GOT3 (cell line): ENCODE data around the gene RPL35.
A peak's percentile ranks its signal among the peaks of the same experiment; 100 is the strongest.
"Not testable (repeated sequence)": the region's sequence is repeated elsewhere in the genome, so short reads cannot be mapped to it uniquely, and the experiment has no call there.

ENCODE experiments used
- DNase-seq: peaks from one replicate; lab custom pipeline; 2025; ENCODE audit warnings: mixed read lengths; lab: John Stamatoyannopoulos, UW

The RPL35 gene

DNA sequence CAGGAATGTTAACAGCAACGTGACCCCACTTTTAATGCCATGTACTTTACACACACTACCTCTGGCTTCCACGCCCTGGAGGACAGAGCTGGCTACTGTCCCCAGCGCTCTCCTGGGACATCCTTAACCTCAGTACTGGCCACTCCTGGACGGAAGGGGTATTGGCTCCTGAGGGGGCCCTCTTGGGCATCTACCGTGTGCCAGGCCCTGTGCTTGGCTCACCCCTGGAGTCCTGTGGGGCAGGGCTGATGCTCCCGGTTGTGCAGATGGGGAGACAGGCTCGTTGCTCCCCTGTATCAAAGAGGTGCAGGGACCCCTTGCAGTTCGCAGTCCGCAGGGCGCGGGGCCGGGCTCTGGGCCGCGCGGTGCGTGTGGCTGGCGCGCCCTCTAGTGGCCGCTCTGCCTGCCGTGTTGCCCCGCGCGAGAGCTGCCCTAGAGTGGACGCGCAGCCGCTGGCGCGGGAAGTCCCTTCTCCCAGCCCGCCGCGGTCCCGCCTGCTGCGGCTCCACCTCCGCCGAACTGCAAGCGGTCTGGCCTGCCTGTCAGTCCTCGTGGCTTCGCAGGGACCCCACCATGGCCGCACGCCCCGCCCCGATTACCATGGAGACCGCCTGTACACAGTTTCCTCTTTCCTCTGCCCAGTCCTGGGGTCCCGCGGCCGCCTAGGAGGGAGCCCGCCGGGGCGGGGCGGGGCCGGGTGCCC, 8.8 kb downstream of the RPL35 start, which contains the start of gene WDR38:
Gene WDR38 (plus strand): TSS at position 632 of the 703 bp plus-strand sequence. CDS start 72 bp downstream, outside the sequence.
- peak; percentile 5 for DNase-seq

DNA sequence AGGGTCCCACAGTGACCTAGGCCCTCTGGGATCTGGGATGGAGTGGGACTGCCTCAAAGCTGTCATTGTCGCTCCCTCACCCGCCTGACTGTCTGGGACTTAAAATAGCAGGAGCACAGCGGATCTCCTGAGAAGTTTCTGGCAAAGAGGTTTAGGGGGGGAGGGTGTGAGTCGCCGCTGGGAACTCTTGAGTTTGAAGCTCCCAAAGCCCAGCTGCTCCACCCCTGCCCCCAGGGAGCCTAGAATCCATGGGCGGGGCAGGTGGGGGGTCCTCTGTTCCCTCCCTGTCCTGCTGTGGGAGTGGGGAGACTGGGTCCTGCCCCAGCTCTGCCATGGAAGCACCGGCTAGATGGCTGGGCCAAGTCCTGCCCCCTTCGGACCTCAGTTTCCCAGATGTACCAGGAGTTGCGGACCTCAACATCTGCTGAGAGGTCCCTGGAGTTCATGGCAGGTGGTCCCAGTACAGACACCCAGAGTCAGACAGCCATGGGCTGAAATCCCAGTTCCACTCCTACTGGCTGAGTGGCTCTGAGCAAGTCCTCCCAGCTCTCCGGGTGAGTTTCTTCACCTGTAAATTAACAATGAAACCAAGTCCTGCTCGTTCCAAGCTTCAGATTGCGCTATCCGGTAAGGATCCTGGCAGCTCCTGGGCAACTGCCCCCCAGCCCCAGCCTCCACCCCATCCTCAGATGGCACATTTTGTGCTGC, 9.5 kb downstream of the RPL35 start:
- no peak for DNase-seq

DNA sequence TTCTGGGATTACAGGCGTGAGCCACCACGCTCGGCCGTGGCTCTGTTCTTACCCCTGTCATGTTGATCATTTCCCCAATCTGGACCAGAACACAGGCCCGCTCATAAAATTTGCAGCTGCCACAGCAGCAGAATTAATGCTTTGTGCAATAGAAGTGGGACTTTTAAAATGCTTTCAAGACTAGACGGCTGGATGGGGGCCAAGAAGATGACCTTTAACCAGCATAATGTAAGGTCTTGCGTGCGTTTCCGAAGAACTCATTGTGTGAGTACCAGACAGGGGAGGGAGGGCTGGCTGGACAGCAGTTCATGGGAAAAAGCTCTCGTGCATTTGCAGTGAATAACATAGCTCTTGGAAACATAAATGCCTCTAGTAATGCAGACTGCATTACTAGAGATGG, 12.0 kb downstream of the RPL35 start:
- no peak for DNase-seq

DNA sequence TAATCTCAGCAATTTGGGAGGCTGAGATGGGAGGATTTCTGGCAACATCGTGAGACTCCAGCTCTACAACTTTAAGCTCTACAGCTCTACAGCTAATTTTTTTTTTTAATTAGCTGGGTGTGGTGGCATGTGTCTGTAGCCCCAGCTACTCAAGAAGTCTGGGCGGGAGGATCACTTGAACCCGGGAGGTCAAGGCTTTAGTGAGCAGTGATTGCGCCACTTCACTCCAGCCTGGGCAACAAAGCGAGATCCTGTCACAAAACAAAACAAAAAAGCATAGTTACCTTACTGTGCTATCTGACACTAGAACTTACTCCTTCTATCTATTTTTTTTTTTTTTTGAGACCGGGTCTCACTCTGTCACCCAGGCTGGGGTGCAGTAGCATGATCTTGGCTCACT, 14.8 kb downstream of the RPL35 start:
- DNase-seq: no peak

DNA sequence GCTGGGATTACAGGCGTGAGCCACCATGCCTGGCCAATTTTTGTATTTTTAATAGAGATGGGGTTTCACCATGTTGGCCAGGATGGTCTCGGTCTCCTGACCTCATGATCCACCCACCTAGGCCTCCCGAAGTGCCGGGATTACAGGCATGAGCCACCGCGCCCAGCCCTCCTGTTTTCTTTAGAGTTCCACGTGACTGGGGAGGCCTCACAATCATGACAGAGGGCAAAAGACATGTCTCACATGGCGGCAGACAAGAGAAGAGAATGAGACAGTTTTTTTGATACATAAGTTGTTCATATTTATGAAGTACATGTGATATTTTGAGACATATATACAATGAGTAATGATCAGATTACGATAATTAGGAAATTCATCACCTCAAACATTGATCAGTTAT, 15.3 kb downstream of the RPL35 start:
- DNase-seq: not testable (repeated sequence)

DNA sequence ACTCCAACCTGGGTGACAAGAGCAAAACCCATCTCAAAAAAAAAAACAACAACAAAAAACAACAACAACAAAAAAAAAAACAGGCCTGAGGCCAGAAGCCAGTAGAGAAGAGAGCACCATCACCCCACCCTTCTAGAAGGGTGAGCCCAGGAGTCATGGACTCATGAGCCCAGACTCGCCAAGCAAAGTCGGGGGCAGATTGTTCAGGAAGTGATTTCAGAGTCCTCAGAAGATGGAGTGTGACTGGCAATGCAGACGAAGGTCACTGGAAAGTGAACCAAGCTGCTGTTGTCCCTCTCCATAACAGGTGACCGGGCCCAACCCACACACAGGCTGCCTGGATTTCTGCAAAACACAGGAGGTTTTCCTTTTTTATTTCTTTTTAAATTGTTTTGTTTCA, 17.5 kb downstream of the RPL35 start:
- DNase-seq: no peak

DNA sequence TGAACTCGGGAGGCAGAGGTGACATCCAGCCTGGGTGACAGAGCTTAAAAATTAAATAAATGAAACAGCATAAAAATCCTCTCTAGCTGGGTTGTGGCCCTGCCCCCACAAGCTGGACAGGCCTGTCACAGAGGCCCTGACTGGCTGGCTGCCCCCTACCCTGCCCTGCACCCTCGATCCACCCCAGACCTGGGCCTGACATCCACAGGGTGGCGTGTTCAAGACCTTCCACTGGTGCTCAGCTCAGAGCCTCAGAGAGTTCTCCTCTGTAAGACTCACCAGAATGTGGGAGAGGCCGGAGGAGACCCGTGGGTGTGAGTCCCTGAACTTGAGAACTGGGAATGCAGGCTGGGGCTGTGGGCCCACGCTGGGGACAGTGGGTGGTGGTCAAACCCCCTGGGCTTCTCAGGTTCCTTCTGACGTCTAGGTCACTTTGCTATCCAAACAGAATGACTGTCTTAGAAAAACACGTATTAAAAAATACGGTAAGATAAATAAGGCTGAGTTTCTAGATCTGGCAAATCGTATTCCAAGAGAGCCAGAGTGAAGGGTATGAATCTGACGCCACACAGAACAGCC, 18.2 kb downstream of the RPL35 start:
- DNase-seq: no peak

DNA sequence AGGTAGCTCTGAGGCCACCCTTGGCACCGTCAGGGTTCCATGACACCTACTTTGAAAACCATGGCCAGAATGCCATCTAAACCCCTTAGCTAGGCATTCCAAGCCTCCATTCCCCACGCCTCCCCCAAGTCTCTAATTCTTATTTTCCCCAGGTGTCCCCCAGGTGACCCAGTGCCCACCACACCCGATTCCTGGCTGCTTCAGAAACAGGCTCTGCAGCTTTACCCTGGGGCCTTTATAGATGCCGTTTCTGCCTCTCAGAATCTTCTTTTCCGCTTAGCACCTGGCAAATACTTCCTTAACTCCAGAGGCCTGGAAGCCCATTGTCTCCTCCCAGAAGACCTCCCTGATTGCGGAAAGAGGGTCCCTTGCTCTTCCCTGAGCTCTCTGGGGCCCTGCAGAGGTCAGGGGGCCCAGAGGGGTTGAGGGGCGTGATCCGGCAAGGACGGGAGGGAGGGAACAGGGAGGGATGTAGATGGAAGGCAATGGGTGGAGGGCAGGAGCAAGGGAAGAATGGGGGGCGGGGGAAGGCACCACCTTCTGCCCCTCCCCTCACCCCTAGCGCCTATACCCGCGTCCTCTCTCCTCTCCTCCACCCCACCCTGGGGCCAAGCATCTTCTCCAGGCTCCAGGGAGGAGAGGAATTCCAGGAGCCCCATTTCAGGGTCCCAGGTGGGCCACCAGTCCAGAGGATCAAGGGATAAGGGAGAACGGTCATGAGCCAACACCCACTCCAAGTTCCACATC, 20.5 kb downstream of the RPL35 start:
- DNase-seq: no peak

DNA sequence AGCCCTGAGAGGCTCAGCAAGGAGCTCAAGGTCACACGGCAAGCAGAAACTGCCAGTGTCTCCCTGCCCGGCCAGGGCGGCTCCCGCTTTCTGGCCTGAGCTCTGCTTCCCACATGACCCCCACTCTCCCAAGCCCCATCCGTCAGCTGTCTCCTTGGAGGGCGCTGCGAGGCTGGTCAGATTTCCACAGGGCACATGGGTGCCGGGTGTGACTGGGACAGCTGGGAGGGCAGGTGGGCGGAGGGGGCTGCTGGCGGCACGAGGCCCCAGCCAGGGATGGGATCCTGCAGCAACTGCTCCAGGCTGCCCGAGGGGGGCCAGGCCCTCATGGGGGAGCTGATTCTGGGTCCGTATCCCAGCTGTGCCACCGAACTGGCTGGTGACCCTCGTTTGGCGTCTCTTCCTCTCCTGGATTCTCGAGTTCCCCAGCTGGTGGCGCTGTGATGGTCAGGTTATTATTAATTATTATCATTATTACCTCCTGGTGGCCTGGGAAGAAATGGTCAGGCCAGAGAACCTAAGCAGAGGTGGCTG, 21.4 kb downstream of the RPL35 start:
- DNase-seq: no peak

DNA sequence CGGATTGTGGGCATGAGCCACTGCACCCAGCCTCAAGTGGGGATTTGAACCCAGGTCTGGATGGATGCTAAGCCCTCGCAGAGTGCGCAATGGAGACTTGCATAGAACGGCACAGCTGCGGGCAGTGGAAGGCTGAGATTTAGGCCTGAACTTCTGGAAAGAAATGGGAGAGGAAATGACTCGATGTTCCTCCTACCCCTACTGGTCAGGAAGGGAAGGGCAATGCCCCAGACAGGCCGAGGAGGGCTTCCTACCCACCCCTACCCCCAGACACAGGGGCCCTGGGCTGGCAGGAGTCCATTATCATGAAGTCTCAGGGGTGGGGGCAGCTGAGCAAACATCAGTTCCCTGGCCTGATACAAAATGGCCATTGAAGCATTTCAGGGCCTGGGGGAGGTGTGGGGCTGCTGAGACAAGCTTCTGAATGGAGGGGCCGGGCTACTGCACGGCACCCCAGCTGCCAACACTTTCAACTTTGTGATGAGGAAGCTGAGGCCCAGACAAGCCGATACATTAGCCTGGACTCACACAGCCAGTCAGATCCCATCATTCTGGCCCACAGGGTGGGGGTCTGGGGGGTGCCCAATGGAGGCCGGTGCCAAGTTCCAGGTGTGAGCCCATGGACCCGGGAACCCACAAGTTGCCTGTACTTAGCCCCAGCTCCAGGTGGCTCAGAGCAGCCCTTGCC, 22.0 kb downstream of the RPL35 start:
- DNase-seq: no peak

DNA sequence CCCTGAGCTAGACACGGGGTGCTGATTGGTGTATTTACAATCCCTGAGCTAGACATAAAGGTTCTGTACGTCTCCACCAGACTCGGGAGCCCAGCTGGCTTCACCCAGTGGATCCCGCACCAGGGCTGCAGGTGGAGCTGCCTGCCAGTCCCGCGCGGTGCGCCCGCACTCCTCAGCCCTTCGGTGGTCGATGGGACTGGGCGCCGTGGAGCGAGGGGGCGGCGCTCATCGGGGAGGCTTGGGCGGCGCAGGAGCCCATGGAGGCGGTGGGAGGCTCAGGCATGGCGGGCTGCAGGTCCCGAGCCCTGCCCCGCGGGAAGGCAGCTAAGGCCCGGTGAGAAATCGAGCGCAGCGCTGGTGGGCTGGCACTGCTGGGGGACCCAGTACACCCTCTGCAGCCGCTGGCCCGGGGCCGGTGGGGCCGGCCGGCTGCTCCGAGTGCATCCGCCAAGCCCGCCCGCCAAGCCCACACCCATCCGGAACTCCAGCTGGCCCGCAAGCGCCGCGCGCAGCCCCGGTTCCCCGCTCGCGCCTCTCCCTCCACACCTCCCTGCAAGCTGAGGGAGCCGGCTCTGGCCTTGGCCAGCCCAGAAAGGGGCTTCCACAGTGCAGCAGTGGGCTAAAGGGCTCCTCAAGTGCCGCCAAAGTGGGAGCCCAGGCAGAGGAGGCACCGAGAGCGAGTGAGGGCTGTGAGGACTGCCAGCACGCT, 23.0 kb downstream of the RPL35 start:
- DNase-seq: not testable (repeated sequence)

DNA sequence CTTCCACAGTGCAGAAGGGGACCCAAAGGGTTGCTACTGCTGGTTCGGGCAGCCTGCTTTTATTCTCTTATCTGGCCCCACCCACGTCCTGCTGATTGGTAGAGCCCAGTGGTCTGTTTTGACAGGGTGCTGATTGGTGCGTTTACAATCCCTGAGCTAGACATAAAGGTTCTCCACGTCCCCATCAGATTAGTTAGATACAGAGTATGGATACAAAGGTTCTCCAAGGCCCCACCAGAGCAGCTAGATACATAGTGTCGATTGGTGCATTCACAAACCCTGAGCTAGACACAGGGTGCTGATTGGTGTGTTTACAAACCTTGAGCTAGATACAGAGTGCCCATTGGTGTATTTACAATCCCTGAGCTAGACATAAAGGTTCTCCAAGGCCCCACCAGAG, 23.6 kb downstream of the RPL35 start:
- DNase-seq: not testable (repeated sequence)

DNA sequence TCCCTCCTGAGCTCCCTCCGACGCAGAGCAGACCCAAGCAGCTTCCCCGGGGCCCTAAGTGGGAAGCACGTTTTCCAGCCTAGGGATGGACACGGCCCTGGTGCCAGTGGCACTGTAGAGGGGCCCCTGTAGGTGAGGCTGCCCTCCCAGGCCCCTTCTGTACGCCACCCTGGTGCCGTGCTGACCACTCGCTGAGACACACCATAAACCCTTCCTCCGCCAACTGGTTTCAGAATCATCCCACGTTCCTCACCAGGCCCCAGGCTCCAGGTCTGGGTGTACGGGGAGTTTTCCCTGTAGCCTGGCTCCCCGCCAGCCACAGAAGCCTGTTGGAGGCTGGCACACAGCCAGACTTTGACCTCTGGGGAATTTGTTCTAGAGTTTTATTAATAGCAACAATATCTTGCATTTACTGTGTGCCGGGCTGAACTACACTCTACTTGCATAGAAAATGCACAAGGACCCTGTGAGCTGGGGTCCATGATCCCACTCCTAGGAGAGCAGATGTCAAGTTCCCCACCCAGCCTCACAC, 26.7 kb downstream of the RPL35 start:
- no peak for DNase-seq

DNA sequence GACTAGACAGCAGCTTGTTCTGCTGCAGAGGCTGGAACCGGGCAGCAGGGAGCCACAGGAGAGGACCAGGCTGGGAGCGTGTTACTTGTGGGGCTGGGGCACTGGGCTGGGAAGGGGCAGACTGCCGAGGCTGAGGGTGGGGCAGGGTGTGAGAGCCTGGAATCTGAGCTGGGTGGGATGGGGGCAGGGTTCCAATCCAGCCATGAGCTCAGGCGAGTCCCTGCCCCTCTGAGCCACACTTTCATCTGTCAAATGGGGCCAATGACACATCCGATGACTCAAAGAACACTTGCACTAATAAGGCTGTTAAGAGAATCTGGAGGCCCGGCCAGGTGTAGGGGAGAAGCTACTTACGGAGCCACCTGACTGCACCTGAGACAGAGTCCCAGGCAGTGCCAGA, 27.2 kb downstream of the RPL35 start:
- DNase-seq: no peak

DNA sequence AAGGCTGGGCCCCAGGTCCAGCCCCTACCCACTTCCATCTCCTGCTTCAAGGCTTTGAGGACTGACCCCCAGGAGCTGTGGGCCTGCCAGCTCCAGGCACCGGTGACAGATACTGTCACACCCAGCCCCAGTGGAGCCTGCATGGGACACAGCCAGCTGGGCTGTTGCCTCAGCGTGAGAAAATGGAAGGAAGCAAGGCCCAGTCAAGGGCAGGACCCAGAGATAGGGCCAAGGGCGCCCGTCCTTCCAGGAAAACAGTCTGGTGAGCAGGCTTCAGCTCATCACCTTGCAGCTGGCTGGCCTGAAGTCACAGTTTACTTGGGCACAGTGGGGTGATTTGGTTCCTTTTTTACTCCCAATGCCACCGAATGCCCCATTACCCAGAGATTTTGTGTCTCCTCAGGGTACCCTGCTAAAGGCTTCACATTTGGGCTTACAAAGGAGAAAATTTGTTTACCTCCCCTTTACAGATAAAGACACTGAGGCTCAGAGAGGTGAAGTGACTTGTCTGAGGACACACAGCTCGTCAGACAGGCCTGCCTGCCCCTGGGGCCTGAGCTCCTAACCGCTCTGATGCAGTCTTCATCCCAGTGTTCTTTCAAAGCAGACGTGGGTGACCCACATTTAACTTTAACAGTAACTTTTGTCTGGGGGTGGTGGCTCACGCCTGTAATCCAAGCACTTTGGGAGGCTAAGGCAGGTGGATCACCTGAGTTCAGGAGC, 30.0 kb downstream of the RPL35 start:
- DNase-seq: no peak

DNA sequence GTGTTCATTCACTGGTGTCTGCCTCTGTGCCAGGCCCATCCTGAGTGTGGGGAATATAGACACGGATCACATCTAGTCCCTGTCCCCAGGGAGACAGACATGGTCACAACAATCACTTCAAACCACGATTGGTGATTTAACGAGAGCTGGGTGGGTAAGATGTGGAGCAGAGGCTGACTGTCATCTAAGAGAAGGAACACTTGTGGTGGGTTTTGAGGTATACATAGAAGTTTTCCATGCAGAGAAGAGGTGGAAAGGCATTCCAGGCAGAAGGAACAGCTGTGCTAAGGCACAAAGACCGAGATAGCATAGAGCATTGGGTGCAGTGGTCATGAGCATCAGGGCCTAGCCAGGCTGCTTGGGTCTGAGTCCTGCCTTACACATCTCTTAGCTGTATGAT, 31.2 kb downstream of the RPL35 start:
- DNase-seq: no peak

DNA sequence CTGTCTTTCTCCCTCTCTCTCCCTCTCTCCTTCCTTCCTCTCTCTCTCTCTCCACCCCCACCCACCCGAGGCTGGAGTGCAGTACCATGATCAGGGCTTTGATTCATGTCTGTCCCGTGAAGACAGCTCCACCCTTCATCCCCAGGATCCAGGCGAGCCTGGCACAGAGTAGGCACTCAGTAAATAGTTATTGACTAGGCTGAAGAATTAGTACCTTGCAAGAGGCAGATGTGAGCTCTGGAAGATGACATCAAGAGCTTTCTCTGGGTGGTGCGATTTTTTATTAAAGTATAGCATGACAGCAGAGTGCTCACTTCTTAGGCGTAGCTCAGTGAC, 32.5 kb downstream of the RPL35 start:
- DNase-seq: no peak

DNA sequence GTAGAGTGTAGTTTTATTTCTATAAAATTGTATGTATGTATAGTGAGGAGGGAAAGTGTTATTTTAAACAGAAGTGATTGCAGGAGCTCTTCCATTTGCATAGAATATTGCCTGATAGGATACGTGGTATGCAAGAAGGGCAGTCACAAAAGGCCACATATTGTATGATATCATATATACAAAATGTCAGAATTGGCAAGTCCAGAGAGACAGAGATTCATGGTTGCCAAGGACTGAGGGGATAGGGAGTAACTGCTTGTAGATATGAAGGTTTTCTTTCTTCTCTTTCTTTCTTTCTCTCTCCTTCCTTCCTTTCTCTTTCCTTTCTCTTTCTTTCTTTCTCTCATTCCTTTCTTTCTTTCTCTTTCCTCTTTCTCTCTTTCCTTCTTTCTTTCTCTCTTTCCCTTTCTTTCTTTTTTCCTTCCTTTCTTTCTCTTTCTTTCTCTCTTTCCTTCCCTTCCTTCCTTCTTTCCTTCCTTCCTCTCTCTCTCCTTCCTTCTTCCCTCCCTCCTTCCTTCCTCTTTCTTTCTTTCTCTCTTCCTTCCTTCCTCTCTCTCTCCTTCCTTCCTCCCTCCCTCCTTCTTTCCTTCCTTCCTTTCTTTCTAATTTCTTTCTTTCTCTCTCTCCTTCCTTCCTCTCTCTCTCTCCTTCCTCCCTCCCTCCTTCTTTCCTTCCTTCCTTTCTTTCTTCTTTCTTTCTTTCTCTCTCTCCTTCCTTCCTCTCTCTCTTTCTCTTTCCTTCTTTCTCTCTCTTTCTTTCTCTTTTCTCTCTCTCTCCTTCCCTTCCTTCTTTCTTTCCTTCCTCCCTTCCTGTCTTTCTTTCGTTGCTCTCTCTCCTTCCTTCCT, 33.0 kb downstream of the RPL35 start:
- no peak for DNase-seq
